Esophagus squamous epithelium (tissue), 4 donors: ENCODE data around the gene GNA12.

Experiments used
- POLR2A ChIP-seq, 4 donors: fragments of 450-650 bp; IDR thresholded peaks; one replicate each; pipeline ENCODE4 v1.6.1; 2017; ENCODE audit warnings: antibody characterized with exemption in 4 of 4, mild to moderate bottlenecking in 4 of 4, moderate library complexity in 3 of 4
- TF ChIP-seq, protein P1 (sequence below), 6 experiments: fragments of 450-650 bp in 4 of 6; fragments of 200-600 bp in 2 of 6; sonication (generic) in 2 of 6; IDR thresholded peaks; one replicate each; pipeline ENCODE4 v1.5.1; 2016 to 2019; ENCODE audit warnings: antibody characterized with exemption in 6 of 6, mild to moderate bottlenecking in 4 of 6, moderate library complexity in 4 of 6

DNA sequence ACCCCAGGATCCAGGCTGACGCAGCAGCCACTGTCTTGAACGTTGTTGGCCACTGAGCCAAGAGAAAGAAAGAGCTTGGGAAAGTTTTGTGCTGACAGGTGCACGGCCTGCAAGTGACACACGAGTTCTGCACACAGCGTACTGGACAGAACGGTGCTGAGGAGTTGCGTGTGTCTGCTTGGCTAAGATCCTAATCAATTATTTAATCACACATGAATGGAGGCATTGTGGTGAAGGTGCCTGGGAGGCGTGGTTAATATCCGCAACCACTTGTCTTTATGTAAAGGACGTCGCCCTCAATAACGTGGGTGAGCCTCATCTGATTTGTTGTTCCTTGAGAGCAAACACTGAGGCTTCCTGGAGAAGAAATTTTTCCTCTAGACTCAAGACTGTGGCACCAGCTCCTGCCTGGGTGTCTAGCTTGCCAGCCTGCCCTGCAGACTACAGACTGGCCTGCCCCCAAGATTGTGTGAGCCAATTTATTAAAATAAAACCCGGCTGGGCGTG lies 16.6 kb upstream of the GNA12 start:
- TF ChIP-seq, protein P1, sequence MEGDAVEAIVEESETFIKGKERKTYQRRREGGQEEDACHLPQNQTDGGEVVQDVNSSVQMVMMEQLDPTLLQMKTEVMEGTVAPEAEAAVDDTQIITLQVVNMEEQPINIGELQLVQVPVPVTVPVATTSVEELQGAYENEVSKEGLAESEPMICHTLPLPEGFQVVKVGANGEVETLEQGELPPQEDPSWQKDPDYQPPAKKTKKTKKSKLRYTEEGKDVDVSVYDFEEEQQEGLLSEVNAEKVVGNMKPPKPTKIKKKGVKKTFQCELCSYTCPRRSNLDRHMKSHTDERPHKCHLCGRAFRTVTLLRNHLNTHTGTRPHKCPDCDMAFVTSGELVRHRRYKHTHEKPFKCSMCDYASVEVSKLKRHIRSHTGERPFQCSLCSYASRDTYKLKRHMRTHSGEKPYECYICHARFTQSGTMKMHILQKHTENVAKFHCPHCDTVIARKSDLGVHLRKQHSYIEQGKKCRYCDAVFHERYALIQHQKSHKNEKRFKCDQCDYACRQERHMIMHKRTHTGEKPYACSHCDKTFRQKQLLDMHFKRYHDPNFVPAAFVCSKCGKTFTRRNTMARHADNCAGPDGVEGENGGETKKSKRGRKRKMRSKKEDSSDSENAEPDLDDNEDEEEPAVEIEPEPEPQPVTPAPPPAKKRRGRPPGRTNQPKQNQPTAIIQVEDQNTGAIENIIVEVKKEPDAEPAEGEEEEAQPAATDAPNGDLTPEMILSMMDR (IDR thresholded peaks at IDR 0.05), result no peak
- TF ChIP-seq POLR2A (IDR thresholded peaks at IDR 0.05), result no peak
